ENCODE results near the gene SLC51A. TPM values are rescaled to one million over a fixed set of nuclear protein-coding genes. Genes with fewer than 3 reads are reported as not detected.

Gene SLC51A
- total and polyA plus RNA-seq, 2 of the 8 experiments (the other 6 are each of a cell fraction or from before 2014, with no cell fraction given) = 6.3 to 9.8 TPM

GRCh38 chr3:196177967-196178366, 38.4 kb upstream of the SLC51A start (continued):
- TF ChIP-seq, protein P1, sequence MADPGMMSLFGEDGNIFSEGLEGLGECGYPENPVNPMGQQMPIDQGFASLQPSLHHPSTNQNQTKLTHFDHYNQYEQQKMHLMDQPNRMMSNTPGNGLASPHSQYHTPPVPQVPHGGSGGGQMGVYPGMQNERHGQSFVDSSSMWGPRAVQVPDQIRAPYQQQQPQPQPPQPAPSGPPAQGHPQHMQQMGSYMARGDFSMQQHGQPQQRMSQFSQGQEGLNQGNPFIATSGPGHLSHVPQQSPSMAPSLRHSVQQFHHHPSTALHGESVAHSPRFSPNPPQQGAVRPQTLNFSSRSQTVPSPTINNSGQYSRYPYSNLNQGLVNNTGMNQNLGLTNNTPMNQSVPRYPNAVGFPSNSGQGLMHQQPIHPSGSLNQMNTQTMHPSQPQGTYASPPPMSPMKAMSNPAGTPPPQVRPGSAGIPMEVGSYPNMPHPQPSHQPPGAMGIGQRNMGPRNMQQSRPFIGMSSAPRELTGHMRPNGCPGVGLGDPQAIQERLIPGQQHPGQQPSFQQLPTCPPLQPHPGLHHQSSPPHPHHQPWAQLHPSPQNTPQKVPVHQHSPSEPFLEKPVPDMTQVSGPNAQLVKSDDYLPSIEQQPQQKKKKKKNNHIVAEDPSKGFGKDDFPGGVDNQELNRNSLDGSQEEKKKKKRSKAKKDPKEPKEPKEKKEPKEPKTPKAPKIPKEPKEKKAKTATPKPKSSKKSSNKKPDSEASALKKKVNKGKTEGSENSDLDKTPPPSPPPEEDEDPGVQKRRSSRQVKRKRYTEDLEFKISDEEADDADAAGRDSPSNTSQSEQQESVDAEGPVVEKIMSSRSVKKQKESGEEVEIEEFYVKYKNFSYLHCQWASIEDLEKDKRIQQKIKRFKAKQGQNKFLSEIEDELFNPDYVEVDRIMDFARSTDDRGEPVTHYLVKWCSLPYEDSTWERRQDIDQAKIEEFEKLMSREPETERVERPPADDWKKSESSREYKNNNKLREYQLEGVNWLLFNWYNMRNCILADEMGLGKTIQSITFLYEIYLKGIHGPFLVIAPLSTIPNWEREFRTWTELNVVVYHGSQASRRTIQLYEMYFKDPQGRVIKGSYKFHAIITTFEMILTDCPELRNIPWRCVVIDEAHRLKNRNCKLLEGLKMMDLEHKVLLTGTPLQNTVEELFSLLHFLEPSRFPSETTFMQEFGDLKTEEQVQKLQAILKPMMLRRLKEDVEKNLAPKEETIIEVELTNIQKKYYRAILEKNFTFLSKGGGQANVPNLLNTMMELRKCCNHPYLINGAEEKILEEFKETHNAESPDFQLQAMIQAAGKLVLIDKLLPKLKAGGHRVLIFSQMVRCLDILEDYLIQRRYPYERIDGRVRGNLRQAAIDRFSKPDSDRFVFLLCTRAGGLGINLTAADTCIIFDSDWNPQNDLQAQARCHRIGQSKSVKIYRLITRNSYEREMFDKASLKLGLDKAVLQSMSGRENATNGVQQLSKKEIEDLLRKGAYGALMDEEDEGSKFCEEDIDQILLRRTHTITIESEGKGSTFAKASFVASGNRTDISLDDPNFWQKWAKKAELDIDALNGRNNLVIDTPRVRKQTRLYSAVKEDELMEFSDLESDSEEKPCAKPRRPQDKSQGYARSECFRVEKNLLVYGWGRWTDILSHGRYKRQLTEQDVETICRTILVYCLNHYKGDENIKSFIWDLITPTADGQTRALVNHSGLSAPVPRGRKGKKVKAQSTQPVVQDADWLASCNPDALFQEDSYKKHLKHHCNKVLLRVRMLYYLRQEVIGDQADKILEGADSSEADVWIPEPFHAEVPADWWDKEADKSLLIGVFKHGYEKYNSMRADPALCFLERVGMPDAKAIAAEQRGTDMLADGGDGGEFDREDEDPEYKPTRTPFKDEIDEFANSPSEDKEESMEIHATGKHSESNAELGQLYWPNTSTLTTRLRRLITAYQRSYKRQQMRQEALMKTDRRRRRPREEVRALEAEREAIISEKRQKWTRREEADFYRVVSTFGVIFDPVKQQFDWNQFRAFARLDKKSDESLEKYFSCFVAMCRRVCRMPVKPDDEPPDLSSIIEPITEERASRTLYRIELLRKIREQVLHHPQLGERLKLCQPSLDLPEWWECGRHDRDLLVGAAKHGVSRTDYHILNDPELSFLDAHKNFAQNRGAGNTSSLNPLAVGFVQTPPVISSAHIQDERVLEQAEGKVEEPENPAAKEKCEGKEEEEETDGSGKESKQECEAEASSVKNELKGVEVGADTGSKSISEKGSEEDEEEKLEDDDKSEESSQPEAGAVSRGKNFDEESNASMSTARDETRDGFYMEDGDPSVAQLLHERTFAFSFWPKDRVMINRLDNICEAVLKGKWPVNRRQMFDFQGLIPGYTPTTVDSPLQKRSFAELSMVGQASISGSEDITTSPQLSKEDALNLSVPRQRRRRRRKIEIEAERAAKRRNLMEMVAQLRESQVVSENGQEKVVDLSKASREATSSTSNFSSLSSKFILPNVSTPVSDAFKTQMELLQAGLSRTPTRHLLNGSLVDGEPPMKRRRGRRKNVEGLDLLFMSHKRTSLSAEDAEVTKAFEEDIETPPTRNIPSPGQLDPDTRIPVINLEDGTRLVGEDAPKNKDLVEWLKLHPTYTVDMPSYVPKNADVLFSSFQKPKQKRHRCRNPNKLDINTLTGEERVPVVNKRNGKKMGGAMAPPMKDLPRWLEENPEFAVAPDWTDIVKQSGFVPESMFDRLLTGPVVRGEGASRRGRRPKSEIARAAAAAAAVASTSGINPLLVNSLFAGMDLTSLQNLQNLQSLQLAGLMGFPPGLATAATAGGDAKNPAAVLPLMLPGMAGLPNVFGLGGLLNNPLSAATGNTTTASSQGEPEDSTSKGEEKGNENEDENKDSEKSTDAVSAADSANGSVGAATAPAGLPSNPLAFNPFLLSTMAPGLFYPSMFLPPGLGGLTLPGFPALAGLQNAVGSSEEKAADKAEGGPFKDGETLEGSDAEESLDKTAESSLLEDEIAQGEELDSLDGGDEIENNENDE (IDR thresholded peaks at IDR 0.05; ENCODE audit: insufficient replicate concordance, low read length) = no peak
- TF ChIP-seq KDM4A (IDR thresholded peaks at IDR 0.05; ENCODE audit: low read depth, low read length, severe bottlenecking) = no peak
- TF ChIP-seq CTCF (IDR thresholded peaks at IDR 0.05; ENCODE audit: control extremely low read depth in 1 of 3, insufficient read depth in 1 of 3, low read depth in 1 of 3, low read length in 3 of 3) = no peak
- TF ChIP-seq ATF2 (IDR thresholded peaks at IDR 0.05; ENCODE audit: low read length) = no peak
- no peak for TF ChIP-seq ZNF274 (IDR thresholded peaks at IDR 0.05; ENCODE audit: borderline replicate concordance, extremely low read depth, low read length)
- no peak for TF ChIP-seq CBX8 (IDR thresholded peaks at IDR 0.05; ENCODE audit: borderline replicate concordance, low read depth, low read length)
- TF ChIP-seq TEAD4 (IDR thresholded peaks at IDR 0.05; ENCODE audit: low read depth, low read length) = no peak
